Stimulated activated CD4-positive, alpha-beta T cell treated with anti-CD3 and anti-CD28 coated beads, Interleukin-15, amount 100 ng/mL, for 24 hours (primary cell): ENCODE results near the gene WDR45.

ENCODE experiments used
- DNase-seq: peaks from one replicate; pipeline ENCODE4 v3.0.0-alpha.2; 2020

Gene WDR45

DNA sequence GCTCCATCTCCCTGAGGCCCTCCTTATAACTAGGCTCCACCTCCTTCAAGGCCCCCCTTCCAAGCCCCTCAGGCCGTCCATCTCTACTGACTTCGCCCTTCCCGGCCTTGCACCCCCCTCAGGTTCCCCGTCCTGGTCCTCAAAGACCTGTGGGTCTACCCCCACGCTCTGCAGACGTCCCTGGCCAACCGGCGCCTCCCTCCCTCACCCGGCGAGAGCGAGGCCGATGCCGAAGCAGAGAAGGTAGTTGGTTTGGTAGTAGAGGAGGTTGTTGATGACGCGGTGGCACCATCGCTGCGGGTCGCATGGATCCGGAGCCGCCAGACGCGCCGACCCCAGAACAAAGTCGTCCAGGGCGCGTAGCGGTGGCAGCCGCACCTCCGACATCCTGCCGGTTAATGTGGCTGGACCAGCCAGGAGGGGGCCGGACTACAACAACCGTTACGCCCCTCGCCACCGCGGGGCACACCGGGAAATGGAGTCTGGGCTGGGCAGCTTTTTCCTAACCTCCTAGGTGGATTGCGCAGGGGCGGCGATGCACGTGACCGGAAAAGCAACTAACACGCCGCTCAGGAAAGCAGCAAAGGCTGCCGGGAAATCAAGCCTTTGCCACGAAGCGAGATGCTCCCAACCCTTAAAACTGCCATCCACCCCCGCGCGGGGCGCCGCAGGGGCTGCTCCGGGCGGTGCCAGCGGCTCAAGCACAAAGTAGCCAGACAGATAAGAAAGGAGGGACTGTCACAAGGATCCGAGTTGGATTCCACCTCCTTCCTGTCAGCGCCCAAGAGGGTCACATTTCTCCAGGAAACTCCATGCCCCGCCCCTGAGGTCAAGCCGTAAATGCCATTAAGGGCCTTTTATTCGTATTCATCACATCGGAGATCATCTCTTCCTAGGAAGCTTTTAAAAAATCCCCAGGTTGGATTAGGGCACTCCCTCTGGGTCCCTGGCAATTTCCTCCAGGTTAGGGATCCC is 5.8 kb downstream of the WDR45 start, which contains the start of gene PRAF2:
Gene PRAF2 (minus strand): TSS at position 402 of the 975 bp plus-strand sequence. CDS start 15 bp downstream, at position 387.
- peak; percentile 92 for DNase-seq

DNA sequence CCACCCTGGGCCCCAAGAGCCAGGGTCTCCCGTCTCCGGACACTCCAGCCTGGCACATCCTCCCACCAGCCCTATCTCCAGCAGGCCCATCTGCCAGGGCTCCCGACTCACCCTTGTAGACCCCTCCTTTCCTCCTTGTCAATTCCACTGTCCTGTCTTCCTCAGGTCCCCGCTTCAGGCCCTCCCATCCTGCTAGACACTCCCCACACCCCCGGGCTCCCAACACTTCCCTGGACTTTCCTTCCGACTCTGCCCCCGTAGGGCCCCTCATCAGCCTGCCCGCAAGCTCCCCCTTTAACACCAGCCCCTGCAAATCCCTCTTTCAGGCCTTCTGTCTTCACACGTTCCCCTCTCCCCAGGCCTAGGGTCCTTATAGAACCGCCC is 7.0 kb downstream of the WDR45 start:
- no peak for DNase-seq

DNA sequence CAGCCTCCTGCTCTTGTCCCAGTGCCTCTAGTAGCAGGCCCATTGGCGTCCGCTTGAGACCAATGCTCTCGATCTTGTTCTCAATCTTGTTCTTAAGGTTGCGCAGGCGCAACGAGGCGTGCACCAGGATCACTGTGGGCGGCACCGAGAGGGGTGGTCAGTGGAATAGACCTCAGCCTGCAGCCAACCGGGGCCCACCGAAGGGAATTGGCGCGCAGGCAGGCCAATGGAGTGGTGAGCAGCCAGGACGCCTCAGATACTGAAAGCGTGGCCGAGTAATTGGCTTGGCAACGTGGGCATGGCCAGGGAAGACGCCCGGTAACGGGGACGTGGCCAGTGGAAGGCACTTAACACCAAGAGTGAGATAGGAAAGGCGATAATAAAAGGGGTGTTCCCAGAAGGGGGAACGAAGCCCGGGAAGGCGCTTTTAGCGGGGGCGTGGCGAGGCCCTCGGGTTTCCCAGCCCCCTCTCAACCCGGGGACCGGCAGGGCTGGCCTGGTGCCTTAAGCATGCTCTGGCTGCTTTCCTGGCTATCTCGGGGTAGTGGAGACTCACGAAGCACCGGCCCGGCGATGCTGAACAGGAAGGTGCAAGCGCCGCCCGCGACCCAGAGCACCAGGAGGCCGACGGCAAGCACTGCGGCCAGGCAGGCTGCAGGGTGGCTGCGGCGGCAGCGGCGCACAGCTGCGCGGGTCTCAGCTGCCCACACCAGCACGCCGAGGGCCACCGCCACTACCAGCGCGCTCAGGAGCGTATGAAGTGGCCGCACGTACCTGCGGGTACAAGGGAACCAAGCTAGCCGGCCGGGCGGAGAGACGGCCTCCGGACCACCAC is 7.6 kb downstream of the WDR45 start:
- DNase-seq = no peak

DNA sequence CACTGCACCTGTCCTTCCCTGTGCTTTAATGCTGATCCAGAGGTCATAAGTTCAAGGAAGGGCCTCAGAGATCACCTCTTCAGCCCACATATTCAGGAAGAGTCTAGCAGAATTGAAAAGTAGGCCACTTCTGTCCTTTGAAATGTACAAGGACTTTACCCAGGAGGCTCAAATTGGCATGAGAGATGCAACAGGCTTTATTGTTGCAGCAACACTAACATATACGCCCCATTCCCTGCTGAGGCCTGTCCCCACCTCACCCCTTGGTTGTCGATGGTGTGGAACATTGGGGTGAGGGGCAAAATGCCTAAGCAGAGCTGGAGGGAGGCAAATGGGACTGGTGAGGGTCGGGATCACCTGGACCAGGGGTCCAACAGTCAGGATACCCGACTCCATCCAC is 8.7 kb downstream of the WDR45 start:
- DNase-seq = no peak

DNA sequence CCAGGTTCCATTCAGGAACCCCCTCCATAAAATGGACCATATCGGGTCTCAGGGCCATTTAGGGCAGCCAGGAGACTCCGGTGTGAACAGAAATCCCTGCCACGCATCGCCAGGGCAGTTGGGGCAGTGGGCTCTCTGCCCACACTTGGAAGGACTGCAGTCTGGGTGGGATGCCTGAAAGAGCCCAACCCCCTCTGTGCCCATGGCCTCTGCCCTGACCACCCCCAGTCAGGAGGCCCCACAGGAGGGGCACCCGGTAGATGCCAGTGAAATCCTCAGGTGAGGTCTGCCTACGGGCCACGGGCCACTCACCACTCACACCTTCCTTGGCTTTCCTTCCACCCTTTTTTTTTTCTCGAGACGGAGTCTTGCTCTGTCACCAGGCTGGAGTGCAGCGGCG is 10.6 kb downstream of the WDR45 start:
- DNase-seq = no peak

DNA sequence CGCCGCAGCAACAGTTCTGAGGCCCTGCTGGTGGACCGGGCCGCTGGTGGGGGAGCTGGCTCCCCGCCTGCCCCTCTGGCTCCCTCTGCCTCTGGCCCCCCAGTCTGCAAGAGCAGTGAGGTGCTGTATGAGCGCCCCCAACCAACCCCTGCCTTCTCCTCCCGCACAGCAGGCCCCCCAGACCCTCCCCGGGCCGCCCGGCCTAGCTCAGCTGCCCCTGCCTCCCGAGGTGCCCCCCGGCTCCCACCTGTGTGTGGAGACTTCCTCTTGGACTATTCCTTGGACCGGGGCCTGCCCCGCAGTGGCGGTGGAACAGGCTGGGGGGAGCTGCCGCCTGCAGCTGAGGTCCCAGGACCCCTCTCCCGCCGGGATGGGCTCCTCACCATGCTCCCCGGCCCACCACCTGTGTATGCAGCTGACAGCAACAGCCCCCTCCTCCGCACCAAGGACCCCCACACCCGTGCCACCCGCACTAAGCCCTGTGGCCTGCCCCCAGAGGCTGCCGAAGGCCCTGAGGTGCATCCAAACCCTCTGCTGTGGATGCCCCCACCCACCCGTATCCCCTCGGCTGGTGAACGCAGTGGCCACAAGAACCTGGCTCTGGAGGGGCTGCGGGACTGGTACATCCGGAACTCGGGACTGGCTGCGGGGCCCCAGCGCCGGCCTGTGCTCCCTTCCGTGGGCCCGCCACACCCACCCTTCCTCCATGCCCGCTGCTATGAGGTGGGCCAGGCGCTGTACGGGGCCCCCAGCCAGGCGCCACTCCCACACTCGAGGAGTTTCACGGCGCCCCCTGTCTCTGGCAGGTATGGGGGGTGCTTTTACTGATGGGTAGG is 12.2 kb downstream of the WDR45 start:
- no peak for DNase-seq

DNA sequence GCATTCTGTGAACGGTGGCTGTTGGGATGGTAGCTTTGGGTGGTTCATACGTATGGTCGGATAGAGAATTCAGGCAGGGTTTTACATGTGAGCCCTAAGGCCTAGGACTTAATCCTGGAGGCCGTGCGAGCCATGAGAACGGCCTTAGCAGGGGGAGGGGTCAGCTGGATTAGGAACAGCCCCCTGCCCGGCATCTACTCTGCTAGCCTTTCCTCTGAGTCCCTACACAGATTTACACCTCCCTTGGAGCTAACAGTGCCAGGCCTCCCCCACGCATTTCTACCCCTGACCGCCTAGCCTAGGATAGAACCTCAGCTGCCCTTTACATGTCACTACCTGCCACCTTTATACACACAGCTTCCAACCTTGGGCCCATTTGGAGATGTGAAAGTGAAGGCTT is 13.0 kb downstream of the WDR45 start:
- DNase-seq = no peak

DNA sequence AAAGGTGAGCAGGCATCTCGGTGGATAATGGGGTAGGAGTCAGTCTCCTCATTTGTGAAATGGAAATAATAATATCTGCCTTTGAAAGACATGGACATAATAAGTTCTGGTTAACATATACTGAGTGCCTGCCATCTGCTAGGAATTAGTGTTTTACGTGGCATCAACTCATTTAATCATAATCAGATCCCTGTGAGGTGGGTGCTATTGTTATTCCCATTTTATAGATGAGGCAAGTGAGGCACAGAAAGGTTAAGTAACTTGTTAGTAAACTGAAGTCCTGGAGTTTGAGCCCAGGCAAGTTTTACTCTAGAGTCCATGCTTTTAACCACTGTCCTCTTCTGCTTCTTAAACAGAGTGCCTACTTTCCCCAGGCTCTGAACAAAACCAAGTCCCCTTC is 13.4 kb downstream of the WDR45 start:
- DNase-seq = no peak

DNA sequence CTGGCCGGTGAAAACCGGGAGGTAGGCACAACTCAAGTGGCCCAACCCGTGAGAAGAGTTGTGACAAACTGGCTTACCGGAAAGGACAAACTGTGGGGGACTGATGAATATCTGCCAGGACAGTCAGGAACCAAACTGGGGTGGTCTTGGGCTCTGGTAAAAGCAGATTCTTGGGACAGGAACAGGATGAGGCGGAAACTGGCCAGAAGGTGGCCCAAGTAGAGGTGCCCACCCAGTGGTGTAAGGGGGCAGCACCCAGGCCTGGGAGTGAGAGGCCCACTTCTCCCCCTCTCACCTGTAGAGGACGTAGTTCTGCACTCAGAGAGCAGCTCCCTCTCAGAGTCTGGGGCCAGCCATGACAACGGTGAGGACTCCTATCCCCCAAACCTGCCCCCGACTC is 15.0 kb downstream of the WDR45 start:
- DNase-seq = no peak

DNA sequence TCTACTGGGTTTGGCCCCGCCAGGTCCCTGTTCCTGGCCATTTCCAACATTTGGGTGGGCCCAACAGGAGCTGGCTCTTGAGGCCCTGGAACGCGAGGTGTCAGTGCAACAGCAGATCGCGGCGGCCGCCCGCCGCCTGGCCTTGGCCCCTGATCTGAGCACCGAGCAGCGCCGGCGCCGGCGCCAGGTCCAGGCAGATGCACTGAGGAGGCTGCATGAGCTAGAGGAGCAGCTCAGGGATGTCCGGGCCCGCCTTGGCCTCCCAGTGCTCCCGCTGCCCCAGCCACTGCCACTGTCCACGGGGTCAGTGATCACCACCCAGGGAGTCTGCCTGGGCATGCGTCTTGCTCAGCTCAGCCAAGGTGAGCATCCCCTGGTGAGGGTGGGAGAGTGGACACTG is 15.4 kb downstream of the WDR45 start:
- DNase-seq = no peak

DNA sequence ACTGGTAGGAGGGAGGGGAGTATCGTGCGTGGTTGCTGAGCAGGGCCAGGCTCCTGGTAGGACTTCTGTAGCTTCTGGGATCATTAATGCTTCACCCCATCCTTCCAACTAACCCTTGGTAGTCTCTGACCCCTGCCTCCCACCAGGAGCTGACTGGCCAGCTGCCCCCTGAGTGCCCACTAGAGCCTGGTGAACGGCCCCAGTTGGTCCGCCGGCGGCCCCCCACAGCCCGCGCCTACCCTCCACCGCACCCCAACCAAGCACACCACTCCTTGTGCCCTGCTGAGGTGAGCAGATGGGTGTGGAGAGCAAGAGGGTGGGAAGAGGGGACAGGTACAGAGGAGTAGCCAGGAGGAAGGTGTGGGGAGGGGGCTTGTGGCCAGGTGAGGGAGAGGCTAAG is 16.0 kb downstream of the WDR45 start:
- no peak for DNase-seq

DNA sequence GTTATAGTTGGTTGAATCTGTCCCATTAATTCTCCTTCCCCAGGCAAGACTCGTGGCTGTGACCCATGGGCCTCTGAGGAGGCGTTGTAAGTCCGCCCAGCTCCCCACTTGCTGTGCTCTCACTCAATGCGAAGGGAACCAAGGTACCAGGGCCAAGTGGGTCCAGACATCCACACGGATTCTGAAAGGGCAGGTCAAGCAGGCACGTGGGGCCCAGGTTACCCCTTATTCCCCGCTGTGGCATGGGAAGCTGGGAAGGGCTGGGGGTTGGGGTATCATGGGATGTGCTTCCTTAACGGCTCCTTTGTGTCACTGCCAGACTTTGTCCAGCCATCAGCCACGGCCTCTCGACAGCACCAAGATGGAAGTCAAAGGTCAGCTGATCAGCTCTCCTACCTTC is 17.8 kb downstream of the WDR45 start:
- DNase-seq = no peak

DNA sequence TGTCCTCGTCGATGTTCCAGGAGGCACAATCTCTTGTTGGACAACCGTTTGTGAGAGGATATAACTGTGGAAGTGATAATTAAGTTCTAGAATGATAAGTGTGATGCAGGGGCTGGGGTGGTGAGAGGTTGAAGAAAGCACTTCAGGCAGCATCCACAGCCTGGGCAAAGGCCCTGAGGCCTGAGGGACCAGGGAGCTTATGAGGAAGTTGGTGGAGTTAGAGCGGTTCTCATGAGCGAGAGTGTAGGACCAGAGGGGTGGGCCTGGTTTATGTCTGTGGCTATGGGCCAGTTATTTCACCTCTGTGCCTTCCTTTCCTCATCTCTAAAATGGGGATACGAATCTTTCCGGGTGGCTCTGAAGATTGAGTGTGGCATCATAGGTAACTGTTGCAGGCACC is 18.2 kb downstream of the WDR45 start:
- DNase-seq = no peak

DNA sequence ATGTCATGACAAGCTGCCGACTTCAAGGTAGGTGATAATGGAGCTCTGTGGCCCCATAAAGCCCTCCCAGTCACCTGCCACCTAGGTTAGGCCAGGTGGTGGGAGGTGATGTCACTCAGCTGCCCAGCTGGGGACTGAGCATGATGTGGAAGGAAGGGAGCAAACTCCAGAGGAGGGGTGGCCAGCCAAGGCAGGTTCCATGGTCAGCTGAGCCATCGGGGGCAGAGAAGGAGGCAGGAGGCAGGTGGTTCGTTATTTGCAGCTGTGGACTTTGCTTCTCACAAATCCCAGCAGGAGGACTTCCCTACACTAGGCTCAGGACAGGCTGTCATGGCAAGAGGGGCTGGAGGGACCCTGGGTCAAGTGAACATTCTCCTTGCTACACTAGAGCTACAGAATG is 18.8 kb downstream of the WDR45 start:
- DNase-seq = no peak

DNA sequence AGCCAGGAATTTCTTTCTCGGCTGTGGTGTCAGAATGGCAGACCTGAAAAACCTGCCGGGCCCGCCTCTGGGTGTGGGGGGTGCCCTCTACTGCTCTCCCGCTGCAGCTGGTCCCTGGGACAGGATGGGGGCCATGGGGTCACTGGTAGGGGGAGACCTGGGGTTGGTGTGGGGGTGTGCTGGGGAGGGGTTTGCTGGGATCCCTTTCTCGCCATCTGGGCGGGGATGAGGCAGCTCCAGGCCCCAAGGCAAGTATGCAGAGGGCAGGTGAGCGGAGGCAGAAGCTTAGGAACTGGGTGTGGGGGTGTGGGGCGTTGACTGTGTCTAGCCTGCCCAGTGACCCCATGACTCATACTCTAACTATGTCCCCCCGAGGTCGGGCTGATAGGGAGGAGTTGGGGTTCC is 20.0 kb downstream of the WDR45 start:
- no peak for DNase-seq

DNA sequence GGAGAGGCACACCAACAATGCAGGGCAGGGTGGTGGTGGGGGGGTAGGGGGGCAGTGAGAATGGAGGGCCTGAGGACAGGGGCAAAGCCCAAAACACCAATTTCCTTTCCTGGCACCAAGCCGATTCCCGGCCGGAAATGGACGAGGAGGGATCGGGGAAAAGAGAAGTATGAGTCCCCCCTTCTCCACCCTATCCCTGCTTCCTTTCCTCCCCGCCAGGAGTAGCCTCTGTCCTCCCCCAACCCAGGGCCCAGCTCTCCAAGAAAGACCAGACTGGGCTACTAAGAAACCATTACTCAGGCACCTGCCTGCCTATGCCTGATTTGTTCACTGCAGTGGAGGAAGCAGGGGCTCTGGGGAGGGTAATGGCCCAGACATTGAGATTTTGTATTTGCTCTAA is 20.5 kb downstream of the WDR45 start:
- DNase-seq = no peak

DNA sequence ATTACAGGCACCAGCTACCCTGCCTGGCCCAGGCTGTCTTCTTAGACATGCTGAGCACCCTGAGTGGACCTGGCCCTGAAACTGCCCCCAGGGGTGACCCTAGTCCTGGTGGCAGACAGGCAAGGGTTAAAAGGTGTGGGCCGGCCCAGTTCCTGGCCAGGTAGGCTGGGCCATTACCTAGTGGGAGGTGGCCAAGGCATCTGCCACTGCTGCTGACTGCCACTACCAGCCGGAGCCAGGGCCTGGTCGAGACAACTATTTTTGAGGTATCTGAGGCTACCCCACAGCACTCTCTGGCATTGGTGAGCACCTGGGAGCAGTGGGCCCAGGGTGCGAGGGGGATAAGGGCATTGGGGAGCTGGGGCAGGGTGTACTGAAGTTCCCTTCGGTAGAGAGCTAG is 20.9 kb downstream of the WDR45 start, which contains the start of gene CCDC120:
Gene CCDC120 (plus strand): TSS at position 206 of the 400 bp plus-strand sequence. CDS start 3,043 bp downstream, outside the sequence.
- no peak for DNase-seq

DNA sequence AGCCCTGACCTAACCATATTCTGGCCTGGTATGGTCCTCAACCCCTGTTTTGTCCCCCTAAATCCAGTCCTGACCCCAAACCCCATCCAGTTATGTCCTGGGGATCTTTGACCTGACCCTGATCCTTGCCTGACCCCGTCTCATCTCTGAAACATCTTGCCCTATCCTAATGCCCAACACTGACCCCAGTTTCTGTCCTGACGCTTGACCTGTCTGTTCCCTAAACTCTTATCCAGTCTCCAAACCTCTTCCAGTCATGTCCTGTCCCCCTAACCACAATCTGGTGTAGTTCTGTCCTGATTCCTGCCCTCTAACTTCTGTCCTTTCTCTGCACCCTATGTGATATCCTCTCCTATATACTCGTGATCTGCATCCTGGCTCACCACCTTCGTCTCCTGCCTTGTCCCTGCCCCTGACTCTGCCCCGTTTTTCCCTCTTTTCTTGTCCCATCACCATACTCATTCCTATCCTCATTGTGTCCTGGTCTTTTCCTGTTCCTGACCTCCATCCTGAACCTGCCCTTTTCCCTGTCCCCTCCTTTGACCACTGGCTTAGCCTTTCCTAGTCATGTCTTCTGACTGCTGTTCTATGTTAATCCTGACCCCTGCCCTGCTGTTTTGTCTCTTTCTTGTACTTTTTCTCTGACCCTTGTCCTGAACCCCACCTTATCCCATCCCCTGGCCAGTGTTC is 25.5 kb downstream of the WDR45 start:
- no peak for DNase-seq

DNA sequence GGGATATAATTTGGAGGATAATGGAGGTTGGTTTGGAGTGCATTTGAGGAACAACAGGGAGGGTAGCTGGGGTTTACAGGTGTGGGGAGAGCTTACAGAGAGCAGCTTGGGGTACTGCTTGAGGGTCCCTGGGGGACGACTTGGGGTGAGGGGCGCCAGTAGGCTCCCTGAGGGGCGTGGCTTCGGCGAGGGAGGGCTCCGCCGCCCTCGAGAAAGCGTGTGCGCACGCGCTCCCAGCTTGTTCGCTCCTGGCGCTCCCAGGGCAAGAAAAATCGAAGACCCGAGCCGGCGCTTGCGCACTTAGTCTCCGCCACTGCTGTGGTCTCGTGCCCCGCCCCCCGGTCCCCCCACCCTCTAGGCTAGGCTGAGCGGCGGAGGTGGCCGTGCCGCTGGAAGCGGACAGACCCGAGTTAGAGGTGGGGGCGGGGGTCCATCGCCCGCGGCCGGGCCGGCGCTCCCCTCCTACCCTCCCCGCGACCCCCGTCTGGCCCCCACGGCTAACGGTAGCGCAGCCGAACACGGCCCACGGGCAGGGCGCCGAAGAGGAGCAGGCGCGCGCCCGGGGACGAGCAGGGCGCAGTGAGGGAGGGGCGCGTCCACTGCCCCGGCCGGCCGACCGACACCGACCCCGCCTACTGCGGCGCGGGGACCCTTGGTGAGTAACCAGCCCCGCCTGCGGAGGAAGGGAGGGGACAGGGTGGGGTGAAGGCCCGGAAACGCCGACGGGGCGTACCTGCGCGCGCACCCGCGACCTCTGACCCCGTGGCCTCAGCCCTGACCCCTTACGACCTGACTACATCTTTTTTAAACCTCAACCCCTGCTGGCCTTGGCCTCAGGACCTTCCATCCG is 26.2 kb downstream of the WDR45 start:
- peak; percentile 79 for DNase-seq

DNA sequence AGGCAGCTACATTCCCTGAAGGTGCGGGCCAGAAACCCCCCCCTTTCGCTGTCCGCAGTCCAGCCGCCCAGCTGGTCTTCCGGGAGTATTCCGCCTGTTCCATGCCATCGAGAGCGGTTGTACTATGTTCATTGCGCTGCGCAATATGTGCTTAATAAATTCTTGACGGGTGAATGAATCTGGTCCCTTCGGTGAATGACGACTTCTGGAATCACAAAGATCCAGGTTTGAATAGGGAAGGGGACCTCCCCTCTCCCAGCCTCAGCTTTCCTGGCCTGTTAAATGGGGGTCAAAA is 35.8 kb downstream of the WDR45 start:
- no peak for DNase-seq

DNA sequence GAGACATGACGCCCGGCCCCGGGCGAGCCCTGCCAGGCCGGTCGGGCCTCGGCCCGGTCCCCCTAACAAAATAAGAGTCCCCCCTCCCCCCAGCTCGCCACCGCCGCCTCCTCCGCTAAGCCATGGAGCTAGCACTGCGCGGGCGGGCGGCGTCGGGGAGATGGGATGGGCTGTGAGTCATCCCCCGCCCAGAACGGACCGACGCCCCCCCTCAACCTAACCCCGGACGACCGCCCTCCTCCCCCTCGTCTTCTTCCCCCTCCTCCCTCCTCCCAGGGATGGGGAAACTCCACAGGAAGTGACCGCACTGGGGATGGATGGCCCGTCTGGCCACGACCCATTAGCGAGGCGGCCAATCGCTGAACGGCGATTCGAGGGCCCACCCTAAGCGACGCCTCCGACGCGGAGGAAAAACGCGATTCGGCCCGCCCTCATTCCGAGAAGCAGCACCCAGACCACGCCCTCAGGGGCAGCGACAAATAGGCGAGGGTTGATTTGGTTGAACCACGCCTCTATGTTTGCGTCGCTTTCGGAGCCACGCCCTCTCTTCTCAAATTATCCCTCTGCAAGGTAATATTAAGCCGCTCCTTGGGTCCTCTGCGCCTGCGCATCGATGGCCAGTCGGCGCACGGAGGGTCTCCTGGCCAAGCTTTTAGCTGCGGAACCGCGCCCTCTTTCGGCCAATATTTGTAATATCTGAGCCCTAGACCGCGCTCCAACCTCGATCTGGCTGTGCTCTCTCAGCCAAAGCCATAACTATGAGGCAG is 36.3 kb downstream of the WDR45 start, which contains the start of gene TFE3:
Gene TFE3 (minus strand): TSS at position 138 of the 767 bp plus-strand sequence. CDS start 131 bp downstream, at position 7.
- DNase-seq = peak; percentile 97
